ENCODE data around the gene PTPN12.

GRCh38 chr7:77587272-77587671 lies 50.2 kb downstream of the PTPN12 start:
- TF ChIP-seq EZH2 (IDR thresholded peaks at IDR 0.05; ENCODE audit: low read length, missing control alignments) (no peak), CTCF (conservative IDR thresholded peaks at IDR 0.05 in 1 of 2, IDR thresholded peaks at IDR 0.05 in 1 of 2; ENCODE audit: low read depth in 1 of 2, low read length in 2 of 2) (no peak)
